Stimulated activated CD4-positive, alpha-beta T cell treated with anti-CD3 and anti-CD28 coated beads, Interleukin-15, amount 100 ng/mL, for 1 hour (primary cell): ENCODE results near the gene GPHN.
"Not testable (repeated sequence)": the region's sequence is repeated elsewhere in the genome, so short reads cannot be mapped to it uniquely, and the experiment has no call there.

Source experiments
- DNase-seq, 2 donors: peaks; one replicate each; pipeline ENCODE4 v3.0.0-alpha.2; 2020; ENCODE audit warnings: low read depth in 1 of 2, low spot score in 1 of 2

Gene GPHN

DNA sequence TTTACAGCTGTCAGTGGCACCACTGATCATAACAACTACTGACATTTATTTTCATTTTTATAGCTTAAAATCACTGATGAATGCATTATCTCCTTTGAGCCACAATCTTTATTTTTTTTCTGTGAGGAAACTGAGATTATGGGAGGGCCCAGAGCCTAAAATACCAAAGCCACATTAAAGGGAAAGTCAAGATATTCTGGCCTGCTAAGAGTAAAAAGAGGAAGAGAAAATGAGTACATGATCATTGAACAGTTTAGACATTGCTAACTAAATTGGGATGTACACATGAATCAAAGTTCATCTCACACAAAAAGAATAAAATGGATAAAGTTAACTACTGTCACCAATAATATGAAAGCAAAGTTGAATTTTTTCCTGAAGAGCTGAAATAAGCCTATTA is 510.8 kb downstream of the GPHN start:
- DNase-seq: no peak

DNA sequence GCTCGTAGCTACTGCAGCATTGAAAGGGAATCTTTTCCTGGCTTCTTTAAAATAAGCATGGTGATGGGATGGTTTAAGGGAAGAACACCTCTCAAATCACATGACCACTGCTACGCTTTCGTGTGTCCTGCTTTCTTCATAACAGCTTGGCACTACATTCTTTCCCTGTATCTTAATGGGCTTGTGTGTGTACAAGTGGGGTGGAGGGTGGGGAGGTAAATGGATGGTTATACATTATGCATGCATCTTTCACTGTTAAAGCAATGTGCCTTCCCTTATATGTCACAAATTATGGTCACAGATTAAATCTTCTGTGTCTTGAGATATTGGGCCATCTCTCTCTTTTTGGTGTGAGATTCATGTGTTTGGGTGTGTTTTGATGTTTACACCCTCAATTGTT is 511.8 kb downstream of the GPHN start:
- DNase-seq: no peak

DNA sequence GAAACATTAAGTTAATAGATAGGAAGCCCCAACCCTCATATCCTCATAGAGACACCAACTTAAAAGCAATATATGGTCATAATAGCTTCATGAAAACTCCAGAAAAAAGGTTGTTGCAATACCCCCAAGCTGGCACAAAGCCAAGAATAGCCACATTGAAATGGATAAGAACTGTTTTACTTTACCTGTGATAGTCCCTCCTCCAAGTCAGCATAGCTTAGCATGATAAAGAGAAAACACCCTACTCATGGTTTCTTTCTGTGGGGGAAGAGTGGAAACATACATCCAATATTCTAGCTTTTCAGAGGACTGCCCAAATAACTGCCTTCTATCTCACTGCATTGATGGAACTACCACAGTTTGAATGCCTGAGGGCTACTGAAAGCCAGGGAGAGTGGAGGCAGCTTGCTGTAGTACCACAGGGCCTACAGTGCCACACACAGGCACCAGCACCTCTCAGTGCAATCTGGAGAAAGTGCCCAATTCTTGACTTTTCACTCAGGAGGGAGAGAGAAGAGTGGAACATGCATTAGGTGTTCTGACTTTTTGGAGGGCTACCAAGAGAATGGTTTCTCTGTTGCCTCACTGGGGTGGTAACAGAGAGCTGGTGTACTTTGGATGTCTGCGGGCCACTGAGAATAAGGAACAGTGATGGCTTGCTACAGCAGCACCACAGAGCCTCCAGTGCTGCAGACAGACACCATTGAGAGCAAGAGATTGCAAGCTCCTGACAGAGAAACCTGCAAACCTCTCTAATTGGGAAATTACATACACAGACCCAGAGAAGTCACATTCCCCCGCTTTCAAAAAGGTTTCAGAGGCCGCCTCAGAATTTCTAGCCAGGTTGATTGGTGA is 524.2 kb downstream of the GPHN start:
- no peak for DNase-seq

DNA sequence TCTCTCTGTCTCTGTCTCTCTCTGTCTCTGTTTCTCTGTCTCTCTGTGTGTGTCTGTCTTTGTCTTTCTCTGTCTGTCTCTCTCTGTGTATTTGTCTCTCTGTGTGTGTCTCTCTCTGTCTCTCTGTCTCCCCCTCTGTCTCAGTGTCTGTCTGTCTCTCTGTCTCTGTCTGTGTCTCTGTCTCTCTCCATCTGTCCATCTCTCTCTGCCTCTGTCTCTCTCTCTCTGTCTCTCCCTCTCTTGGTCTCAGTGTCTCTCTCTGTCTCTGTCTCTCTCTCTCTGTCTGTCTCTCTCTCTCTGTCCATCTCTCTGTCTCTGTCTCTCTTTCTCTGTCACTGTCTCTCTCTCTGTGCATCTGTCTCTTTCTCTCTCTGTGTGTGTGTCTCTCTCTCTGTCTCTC is 537.5 kb downstream of the GPHN start:
- DNase-seq: no peak

DNA sequence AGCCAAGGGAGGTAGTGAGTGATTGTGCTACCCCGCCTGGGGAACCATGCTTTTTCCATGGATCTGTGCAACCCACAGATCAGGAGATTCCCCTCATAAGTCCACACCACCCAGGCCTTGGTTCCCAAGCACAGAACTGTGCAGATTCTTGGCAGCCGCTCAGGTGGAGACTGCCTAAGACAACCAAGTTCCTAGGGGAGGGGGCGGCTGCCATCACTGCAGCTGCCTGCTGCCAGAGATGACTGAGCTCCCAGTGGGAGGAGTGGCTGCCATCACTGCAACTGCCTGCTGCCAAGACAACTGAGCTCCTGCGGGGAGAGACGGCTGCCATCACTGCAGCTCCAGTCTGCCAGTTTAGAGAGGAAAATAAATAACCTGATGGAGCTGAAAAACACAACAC is 542.9 kb downstream of the GPHN start:
- DNase-seq: no peak

DNA sequence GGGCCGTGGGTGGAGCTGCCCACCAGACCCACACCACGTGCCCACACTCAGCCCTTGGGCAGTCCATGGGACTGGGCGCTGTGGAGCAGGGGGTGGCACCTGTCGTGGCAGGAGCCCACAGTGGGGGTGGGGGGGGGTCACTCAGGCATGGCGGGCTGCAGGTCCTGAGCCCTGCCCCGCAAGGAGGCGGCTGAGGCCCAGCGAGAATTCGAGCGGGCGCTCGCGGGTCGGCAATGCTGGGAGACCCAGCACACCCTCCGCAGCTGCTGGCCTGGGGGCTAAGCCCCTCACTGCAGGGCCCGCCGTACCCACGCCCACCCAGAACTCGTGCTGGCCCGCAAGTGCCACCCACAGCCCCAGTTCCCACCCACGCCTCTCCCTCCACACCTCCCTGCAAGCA is 548.7 kb downstream of the GPHN start:
- no peak for DNase-seq

DNA sequence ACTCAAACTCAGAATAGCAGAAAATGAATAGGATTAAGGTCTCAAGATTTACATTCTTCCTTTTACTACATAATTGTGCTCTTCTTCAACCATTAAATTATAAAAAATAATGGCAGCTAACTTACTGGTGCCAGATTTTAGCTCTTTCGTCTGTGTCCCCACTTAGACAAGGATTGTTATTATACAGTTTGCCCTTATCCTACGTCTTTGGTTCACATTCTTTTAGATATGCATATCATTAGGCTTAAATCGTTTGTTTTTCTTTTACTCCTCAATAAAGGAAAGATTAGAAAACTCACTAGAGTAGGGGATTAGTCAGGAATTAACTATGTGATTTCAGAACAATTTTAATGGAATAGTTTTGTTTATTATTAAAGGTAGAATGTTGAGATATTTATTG is 551.6 kb downstream of the GPHN start:
- no peak for DNase-seq

DNA sequence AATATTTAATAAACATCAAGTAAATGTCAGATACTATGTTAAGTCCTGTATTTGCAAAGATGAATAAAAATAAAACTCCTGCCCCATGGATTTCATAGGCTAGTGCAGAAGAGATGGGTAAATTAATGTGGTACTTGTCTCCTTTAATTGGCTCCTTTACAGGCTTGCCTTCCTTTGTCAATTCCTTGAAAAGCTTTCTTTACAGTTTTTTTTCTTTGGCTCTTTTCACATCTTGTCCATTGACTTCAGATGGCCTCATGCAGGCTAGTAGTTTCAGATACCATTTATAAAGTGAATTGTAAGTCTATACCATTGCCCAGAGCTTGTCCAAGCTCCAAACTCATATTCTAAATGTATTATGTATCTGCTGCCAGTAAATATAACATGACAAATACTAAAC is 552.6 kb downstream of the GPHN start:
- no peak for DNase-seq

DNA sequence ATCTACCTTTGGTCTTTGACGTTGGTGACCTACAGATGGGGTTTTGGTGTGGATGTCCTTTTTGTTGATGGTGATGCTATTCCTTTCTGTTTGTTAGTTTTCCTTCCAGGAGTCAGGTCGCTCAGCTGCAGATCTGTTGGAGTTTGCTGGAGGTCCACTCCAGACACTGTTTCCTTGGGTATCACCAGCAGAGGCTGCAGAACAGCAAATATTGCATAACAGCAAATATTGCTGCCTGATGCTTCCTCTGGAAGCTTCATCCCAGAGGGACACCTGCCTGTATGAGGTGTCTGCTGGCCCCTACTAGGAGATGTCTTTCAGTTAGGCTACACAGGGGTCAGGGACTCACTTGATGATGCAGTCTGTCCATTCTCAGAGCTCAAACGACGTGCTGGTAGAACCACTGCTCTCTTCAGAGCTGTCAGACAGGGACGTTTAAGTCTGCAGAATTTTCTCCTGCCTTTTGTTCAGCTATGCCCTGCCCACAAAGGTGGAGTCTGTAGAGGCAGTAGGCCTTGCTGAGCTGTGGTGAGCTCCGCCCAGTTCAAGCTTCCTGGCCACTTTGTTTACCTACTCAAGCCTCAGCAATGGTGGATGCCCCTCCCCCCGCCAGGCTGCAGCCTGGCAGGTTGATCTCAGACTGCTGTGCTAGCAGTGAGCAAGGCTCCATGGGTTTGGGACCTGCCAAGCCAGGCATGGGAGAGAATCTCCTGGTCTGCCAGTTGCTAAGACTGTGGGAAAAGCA is 559.3 kb downstream of the GPHN start:
- DNase-seq: not testable (repeated sequence)

DNA sequence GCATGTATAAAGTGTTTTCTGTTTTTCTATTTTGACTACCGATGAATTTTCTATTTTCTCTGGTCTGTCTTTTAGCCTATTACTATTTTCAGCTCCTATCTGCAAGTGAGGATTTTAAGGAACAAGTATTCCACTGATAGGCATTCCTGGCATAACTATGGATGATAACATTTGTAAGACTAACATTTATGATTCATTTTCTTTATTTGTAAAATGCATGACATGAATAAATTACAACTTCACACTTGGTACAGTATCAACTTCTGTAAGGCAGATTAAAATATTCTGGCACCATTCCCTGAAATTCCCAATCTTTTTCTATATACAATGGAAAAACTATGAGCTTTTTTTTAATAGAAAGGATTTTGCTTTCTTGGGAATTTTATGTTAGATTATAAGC is 560.3 kb downstream of the GPHN start:
- DNase-seq: no peak

DNA sequence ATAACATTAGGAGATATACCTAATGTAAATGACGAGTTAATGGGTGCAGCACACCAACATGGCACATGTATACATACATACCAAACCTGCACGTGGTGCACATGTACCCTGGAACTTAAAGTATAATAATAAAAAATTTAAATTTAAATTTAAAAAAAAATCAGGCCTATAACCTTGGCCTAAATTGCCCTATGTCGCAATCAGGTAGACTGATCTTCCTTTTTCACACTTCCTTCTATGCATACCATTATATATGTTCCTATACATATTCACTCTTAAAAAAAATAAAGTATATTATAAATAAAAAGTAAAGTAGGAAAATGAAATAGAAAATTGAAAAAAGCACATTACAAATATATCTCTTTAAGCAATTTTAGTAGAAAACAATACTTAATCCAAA is 563.6 kb downstream of the GPHN start:
- no peak for DNase-seq

DNA sequence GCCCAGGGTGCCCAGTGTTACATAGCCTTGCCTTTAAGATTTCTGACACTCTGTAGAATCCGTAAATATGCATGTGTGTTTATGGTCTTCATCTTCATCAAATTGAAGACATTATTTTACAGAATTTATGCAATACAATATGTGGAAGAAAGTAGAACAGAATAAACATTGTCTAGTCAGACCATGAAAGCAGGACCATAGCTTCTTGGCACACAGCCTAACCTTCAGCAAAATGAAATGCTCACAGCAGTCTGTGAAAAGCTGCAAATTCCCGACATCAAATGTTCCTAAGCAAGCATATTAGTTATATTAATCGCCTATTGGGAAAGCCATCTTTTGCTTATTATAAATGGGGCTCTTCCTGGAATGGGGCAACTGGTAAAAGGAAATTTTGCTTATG is 570.0 kb downstream of the GPHN start:
- no peak for DNase-seq

DNA sequence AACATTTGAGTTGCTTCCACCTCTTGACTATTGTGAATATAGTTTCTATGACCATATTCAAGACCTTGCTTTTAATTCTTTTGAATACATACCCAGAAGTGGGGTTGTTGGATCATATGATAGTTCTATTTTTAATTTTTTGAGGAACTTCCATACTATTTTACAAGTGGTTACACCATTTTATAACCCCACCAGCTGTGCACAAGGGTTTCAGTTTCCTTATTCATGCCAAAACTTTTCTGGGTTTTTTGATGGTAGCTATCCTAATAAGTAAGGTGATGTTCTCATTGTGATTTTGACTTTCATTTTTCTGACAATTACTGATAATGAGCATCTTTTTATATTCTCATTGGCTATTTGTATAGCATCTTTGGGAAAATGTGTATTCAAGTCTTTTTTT is 571.9 kb downstream of the GPHN start:
- no peak for DNase-seq

DNA sequence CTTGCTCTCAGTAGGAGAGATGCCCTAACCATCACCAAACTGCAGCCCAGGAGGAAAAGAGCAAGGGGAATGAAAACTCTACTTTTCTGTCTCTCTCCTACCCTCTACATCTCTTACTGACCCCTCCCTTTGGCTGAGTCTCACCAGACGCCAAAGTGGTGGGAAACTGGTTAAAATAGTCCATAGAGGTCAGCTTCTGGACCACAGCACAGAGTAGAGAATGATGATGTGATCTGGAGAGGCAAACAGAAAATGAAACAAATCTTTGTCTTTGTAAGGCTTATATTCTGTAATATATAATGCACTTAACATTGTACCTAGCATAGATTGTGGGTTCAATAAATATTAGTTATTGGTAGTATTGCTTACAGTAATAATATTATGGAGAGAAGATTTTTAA is 600.3 kb downstream of the GPHN start:
- no peak for DNase-seq

DNA sequence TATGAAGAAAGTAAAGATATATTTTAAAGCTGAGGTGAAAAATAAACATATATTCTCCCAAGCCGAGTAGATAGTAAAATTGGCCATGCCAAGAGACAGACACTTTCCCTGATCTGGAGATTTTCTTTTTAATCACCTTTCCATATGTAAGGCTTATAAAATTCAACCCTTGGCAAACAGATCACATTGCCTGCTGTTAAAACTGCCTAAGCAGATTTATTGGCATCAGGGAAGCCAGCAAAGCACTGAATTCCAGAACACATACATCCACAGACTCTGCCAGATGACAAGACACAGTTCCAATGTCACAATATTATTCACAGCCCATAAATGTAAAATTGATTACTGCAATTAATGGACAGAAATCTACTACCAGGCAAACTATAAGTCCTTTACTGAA is 603.1 kb downstream of the GPHN start:
- DNase-seq: no peak

DNA sequence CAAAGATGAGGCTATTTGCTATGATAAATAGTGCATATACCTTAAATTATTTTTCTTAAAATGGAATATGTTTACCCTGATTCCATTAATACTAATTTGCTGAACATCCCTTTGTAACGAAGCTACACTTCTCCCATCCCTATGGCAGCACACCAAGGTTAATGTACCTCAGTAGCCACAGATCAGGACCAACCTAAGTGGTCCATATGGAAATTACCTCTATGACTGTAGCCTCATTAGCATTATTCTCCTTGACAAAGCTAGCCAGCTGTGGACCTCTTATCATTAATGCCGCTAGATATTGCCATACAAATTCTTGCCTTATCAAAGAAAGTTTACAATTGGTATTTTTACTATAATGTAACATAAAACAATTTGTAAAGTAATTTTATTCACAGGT is 604.4 kb downstream of the GPHN start:
- no peak for DNase-seq

DNA sequence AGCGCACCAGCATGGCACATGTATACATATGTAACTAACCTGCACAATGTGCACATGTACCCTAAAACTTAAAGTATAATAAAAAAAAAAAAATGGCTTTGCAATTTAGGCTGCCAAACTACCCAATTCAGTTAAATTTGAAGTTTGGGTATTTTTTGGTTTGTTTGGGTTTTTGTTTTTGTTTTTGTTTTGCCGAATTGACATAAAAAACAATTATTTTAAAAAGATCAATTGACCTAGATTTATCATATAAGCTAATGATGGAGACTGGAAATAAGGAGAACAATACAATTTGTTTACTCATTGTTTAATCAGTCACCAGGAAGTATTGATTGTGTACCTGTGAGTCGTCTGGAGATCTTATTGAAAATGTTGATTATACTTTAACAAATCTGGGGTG is 619.2 kb downstream of the GPHN start:
- DNase-seq: no peak

DNA sequence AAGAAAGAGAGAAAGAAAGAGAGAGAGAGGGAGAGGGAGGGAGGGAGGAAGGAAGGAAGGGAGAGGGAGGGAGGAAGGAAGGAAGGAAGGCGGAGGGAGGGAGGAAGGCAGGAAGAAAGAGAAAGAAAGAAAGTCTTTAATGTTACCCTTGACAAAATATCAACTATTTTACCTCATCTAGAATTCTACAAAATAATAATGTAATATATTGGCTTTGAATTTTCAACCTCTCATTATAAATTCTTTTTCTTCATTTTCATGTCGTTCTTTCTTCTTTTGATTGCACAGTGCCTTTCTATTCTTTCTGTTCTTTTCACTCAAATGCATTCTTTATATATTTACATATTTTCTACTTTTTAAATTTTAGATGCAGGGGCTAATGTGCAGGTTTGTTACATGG is 621.8 kb downstream of the GPHN start:
- no peak for DNase-seq

DNA sequence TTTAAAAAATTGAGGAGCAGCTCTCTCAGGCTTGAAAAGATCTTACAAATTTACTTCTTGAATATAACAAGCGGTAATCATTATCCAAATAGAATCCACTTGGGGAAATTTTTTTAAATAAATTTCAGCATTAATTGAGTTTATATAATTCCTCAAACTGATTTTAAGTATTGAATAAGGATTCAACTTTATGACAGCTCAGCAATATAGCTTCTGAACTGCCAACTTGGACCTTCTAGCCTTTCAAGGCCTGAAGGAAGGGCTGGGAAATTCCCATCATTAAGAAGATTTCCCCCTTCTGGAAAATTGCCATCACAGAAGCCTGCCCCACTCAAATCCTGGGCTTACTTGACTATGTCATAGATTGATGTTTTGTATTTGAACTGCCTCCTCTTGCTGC is 623.7 kb downstream of the GPHN start:
- DNase-seq: no peak

DNA sequence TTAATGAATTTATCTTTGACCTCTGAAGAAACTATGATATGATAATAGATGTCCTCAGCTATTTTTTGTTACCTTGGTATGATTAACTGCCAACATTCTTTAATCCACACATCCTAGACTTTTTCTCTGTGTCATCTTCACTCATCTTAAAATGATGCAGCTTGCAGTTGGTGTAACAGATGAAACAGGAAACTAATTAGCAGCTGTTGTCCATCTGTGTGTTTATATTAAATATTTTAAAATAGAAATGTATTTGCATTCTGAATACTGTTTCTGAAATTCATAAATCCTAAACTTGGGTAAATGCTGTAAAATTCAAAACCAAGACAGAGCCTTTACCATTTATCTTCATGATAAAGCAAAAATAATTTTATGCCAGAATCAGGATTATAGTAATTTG is 625.2 kb downstream of the GPHN start:
- no peak for DNase-seq

DNA sequence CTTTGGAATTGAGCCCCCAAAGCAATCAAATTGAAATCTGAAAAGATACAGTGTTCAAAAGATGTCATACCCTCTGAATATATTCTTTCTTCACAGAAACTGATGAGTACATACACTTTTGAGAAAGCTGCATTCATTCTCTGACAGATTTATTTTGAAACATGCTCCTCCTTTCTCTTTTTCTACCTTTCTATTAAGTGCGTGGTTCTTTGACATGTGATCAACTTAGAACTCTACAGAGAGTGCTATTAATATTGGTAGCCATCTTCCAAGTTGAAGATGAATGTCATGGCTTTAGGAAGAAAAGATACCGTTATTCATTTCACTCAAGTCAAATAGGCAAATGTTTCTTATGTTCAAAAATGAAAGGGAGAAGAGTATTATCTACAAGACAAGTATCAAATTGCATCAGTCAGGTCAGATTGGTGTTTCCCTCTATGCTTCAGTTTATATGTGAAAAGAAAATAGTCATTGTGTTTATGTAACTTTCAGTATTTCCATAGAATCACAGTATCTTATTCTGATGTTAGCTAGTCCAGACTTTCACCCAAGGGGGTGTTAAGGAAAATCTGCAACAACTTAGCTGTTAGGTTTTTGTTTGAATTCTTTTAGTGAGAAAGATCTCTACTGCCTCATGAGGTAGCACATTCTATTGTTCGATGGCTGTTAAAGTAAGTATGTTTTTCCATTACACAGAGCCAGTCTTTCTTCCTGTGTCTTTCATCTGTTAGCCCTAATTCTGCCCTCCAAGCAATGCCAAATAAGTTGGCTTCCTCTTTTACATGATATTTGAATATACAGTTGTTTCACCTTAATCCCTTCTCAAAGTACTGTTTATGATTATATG is 625.9 kb downstream of the GPHN start:
- no peak for DNase-seq
